K562 (cell line): ENCODE data around the gene ALDH18A1. TPM values are rescaled to one million over a fixed set of nuclear protein-coding genes. Genes with fewer than 3 reads are reported as not detected.

Source experiments
- ETV1 ChIP-seq: fragments of 450-650 bp; conservative IDR thresholded peaks from 2 replicates; pipeline ENCODE4 v1.6.1; 2016; ENCODE audit warnings: missing genetic modification characterization, control low read depth, low read depth, missing compliant biosample characterization
- MCM7 ChIP-seq, 2 experiments: fragments of 450-650 bp; IDR thresholded peaks; 2 replicates each; pipeline ENCODE4 v1.6.1; 2016 to 2018
- MTA2 ChIP-seq: fragments of 450-650 bp; IDR thresholded peaks from 2 replicates; pipeline ENCODE4 v1.6.1; 2016; ENCODE audit warnings: low read depth
- NR2F6 ChIP-seq: fragments of 450-650 bp; formaldehyde crosslinking; IDR thresholded peaks from 2 replicates; pipeline ENCODE4 v1.4.0; 2020; ENCODE audit warnings: mild to moderate bottlenecking
- ZBTB7A ChIP-seq: IDR thresholded peaks from 2 replicates; pipeline ENCODE4 v1.6.1; 2011; ENCODE audit warnings: low read depth, mild to moderate bottlenecking, low read length, moderate library complexity, borderline replicate concordance; ENCODE audit not compliant: control insufficient read depth
- polyA plus RNA-seq, 8 experiments: library from polyadenylated mRNA; depleted of rRNA in 4 of 8; stranded (reverse) in 5 of 8; unstranded in 3 of 8; fragments of >200 nt; fragmentation: Nextera tagmentation in 2 of 8; fragmentation: Illumina TruSeq in 1 of 8; extraction: Ambion mirVana in 2 of 8; extraction: Trizol in 1 of 8; gene quantifications; 2 replicates each; pipeline versions ENCODE4 v1.2.1 to v1.2.3, GENCODE V29; 2011 to 2014; ENCODE audit warnings: inconsistent platforms in 1 of 8, missing spikeins in 1 of 8
- total RNA-seq, 7 experiments: library from RNA; depleted of rRNA in 6 of 7; stranded (reverse); fragments of >200 nt in 6 of 7; fragmentation: Illumina TruSeq in 2 of 7; extraction: Trizol in 2 of 7; gene quantifications; 2 replicates each; pipeline versions ENCODE4 v1.2.1 to v1.2.3, GENCODE V29; 2011 to 2021; ENCODE audit warnings: low replicate concordance in 1 of 7
- TF ChIP-seq, protein P1 (sequence below): fragments of 200-600 bp; sonication (generic); IDR thresholded peaks from one replicate; pipeline ENCODE4 v1.6.1; 2012; ENCODE audit warnings: mild to moderate bottlenecking, low read depth, low read length, inconsistent platforms
- TF ChIP-seq, protein P2 (sequence below): fragments of 250-450 bp; sonication (Bioruptor Pico); IDR thresholded peaks from 2 replicates; pipeline ENCODE4 v1.4.0; 2020

The ALDH18A1 gene
- total and polyA plus RNA-seq, 9 of the 15 experiments (the other 6 are each of a cell fraction or from before 2014, with no cell fraction given), result 12.0 to 83.3 (median 43.8) TPM

DNA sequence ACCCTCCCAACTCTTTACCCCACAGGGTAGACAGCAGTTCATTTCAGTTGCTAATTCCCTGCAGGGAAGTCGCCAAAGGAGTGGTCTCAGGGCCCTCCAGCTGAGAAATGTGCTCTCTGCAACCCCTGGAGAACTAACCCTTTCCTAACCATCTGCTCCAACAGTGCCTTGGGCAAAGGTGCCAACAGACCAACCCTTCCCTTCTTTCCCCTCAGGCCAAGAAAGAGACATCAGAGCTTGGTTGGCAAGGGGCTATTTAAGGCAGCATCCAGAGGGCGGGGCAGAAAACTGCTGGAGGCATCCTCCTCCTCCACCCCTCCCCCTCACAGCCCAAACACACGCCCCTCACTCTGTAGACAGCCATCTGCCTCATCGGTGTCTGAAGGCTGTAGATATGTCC is 97.0 kb downstream of the ALDH18A1 start (continued):
- TF ChIP-seq, protein P1, sequence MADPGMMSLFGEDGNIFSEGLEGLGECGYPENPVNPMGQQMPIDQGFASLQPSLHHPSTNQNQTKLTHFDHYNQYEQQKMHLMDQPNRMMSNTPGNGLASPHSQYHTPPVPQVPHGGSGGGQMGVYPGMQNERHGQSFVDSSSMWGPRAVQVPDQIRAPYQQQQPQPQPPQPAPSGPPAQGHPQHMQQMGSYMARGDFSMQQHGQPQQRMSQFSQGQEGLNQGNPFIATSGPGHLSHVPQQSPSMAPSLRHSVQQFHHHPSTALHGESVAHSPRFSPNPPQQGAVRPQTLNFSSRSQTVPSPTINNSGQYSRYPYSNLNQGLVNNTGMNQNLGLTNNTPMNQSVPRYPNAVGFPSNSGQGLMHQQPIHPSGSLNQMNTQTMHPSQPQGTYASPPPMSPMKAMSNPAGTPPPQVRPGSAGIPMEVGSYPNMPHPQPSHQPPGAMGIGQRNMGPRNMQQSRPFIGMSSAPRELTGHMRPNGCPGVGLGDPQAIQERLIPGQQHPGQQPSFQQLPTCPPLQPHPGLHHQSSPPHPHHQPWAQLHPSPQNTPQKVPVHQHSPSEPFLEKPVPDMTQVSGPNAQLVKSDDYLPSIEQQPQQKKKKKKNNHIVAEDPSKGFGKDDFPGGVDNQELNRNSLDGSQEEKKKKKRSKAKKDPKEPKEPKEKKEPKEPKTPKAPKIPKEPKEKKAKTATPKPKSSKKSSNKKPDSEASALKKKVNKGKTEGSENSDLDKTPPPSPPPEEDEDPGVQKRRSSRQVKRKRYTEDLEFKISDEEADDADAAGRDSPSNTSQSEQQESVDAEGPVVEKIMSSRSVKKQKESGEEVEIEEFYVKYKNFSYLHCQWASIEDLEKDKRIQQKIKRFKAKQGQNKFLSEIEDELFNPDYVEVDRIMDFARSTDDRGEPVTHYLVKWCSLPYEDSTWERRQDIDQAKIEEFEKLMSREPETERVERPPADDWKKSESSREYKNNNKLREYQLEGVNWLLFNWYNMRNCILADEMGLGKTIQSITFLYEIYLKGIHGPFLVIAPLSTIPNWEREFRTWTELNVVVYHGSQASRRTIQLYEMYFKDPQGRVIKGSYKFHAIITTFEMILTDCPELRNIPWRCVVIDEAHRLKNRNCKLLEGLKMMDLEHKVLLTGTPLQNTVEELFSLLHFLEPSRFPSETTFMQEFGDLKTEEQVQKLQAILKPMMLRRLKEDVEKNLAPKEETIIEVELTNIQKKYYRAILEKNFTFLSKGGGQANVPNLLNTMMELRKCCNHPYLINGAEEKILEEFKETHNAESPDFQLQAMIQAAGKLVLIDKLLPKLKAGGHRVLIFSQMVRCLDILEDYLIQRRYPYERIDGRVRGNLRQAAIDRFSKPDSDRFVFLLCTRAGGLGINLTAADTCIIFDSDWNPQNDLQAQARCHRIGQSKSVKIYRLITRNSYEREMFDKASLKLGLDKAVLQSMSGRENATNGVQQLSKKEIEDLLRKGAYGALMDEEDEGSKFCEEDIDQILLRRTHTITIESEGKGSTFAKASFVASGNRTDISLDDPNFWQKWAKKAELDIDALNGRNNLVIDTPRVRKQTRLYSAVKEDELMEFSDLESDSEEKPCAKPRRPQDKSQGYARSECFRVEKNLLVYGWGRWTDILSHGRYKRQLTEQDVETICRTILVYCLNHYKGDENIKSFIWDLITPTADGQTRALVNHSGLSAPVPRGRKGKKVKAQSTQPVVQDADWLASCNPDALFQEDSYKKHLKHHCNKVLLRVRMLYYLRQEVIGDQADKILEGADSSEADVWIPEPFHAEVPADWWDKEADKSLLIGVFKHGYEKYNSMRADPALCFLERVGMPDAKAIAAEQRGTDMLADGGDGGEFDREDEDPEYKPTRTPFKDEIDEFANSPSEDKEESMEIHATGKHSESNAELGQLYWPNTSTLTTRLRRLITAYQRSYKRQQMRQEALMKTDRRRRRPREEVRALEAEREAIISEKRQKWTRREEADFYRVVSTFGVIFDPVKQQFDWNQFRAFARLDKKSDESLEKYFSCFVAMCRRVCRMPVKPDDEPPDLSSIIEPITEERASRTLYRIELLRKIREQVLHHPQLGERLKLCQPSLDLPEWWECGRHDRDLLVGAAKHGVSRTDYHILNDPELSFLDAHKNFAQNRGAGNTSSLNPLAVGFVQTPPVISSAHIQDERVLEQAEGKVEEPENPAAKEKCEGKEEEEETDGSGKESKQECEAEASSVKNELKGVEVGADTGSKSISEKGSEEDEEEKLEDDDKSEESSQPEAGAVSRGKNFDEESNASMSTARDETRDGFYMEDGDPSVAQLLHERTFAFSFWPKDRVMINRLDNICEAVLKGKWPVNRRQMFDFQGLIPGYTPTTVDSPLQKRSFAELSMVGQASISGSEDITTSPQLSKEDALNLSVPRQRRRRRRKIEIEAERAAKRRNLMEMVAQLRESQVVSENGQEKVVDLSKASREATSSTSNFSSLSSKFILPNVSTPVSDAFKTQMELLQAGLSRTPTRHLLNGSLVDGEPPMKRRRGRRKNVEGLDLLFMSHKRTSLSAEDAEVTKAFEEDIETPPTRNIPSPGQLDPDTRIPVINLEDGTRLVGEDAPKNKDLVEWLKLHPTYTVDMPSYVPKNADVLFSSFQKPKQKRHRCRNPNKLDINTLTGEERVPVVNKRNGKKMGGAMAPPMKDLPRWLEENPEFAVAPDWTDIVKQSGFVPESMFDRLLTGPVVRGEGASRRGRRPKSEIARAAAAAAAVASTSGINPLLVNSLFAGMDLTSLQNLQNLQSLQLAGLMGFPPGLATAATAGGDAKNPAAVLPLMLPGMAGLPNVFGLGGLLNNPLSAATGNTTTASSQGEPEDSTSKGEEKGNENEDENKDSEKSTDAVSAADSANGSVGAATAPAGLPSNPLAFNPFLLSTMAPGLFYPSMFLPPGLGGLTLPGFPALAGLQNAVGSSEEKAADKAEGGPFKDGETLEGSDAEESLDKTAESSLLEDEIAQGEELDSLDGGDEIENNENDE, result no peak
- no peak for TF ChIP-seq MTA2
- TF ChIP-seq ETV1 (tag), result no peak
- no peak for TF ChIP-seq MCM7 (IDR thresholded peaks at IDR 0.05)
- TF ChIP-seq, protein P2, sequence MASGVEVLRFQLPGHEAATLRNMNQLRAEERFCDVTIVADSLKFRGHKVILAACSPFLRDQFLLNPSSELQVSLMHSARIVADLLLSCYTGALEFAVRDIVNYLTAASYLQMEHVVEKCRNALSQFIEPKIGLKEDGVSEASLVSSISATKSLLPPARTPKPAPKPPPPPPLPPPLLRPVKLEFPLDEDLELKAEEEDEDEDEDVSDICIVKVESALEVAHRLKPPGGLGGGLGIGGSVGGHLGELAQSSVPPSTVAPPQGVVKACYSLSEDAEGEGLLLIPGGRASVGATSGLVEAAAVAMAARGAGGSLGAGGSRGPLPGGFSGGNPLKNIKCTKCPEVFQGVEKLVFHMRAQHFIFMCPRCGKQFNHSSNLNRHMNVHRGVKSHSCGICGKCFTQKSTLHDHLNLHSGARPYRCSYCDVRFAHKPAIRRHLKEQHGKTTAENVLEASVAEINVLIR (CRISPR knock-in tag), result no peak
- 0 out of 2 replicates have a peak, but pooled peaks have one; percentile 15 for TF ChIP-seq ZBTB7A
- TF ChIP-seq NR2F6 (CRISPR knock-in tag), result no peak
